Stimulated activated CD4-positive, alpha-beta T cell treated with anti-CD3 and anti-CD28 coated beads, TNF-alpha, amount 100 ng/mL, for 1 hour (primary cell): ENCODE data around the gene RANBP17.

Experiments used
- DNase-seq, 3 donors: peaks; one replicate each; pipeline ENCODE4 v3.0.0-alpha.2; 2020; ENCODE audit warnings: low read depth in 3 of 3, low spot score in 1 of 3

The RANBP17 gene

DNA sequence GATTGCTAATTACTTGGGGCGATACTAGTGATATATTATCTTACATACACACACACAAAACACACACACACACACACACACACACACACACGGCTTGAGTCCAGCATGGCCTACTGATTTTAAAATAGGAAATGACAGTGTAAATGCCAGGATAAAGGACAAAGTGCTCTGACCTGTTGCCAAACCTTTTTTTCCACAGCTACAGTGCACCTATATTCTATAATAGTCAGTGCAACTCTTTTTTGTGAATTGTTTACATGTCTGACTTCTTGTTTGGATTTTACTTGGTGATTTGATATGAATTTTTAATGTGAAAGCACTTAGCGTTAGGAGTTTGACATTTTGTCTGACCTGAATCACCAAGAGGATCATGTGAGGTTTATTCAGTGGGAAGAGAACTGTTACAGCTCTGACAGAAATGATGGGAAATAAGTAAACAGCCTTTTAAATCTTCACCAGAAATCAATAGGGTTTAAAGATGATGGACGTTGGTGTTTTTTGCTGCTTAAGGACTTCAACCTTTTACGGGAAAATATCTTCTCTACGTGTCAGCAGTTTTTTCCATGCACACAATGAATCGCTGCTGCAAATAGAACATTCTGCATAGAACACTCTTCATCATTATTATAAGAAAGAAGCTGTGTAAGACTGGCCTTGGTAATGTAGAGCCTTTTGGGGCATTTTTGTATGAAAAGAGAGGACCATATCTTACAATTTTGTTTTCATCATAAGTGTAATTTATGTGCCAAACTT, 218.5 kb downstream of the RANBP17 start:
- no peak for DNase-seq

DNA sequence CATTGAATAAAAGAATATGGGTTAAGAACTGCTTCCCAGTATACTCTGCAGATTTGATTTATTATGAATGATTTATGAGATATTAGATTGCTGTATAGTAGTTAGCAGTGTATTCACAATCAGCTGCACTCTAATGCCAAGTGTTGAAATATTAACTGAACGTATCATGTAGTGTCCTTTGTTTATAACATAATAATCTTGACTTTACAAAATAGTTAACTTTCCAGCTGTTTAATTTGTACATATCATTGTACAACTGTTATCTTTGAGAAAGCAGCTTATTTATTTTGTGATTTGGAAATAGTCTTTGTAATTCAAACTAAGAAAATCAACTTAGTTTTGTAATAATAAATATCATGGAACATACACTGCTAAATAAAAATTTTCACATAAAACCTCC, 219.5 kb downstream of the RANBP17 start:
- DNase-seq: no peak

DNA sequence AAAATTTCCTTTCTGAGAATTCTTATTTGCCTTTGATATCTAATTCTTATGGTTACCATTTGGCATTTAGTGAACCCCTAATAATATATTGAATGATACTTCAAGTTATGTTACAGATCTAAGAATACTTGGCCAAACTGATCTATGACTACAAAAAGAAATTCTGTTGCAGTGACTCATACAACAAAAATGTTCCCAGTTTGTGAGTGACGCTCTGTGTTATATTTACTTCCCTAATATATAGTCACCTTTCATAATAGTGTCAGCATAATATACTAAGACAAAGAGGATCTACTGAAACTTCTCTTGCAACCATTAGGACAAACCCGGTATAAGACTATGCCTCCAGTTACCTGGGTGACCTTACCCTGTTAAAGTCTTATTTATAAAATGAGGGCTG, 230.4 kb downstream of the RANBP17 start:
- DNase-seq: no peak

DNA sequence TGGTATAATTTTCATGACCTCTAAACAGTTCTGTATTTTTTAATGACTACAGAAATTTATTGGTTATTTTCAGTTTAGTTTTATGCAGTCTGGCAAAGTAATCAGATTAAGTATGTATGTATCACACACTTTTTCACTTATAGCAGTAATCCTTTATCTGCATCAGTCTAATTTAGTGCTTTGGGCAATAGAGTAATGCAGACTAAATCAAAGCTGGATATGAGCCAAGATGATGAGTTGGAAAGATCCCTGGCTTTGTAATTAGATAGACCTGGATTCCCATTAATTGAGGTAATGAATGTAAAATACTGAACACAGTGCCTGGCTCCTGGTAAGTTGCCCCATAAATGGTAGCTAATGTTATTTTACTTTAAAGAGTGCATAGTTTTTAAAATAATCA, 231.8 kb downstream of the RANBP17 start:
- DNase-seq: no peak

DNA sequence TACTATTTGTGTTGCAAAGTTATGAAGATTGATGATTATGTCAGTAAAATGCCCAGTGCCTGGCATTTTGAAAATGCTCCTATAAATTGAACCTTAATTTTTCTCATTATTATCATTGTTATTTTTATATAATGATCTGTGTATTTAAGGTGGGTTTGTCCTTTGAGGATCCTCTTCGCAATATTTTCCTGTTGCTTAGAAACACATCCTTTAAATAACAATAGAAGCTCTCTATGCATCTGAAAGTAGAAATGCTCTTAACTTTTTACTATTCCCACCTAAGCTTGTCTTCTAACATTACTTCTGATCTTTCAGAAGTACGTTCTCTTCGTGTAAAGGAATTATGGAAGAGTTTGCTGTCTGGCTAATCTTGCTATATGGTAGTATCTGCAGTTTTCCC, 232.5 kb downstream of the RANBP17 start:
- DNase-seq: no peak

DNA sequence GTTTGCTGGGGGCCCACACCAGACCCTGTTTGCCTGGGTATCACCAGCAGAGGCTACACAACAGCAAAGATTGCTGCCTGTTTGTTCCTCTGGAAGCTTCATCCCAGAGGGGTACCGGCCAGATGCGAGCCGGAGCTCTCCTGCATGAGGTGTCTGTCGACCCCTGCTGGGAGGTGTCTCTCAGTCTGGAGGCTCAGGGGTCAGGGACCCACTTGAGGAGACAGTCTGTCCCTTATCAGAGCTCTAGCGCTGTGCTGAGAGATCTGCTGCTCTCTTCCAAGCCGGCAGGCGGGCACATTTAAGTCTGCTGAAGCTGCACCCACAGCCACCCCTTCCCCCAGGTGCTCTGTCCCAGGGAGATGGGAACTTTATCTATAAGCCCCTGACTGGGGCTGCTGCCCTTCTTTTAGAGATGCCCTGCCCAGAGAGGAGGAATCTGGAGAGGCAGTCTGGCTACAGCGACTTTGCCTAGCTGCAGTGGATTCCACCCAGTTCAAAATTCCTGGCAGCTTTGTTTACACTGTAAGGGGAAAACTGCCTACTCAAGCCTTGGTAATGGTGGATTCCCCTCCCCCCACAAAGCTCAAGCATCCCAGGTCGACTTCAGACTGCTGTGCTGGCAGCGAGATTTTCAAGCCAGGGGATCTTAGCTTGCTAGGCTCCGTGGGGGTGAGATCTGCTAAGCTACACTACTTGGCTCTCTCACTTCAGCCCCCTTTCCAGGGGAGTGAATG, 241.2 kb downstream of the RANBP17 start:
- no peak for DNase-seq

DNA sequence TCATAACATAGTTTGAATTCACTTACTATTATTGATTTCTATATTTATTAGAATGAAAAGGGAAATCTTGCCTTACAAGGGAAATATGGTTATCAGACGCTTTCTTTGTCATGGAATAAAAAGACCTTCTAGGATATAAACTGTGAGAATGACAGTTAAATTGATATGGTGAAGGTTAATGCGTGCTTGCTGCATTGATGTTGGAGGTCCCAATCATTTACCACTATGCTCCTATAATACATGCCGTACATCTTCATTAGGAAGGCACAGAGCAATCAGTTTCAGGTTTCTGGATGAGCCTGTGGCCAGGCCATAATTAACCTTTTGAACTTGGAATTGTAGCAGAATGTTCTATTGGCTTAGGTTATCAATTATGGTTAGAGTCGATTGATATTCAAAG, 245.9 kb downstream of the RANBP17 start:
- DNase-seq: no peak

DNA sequence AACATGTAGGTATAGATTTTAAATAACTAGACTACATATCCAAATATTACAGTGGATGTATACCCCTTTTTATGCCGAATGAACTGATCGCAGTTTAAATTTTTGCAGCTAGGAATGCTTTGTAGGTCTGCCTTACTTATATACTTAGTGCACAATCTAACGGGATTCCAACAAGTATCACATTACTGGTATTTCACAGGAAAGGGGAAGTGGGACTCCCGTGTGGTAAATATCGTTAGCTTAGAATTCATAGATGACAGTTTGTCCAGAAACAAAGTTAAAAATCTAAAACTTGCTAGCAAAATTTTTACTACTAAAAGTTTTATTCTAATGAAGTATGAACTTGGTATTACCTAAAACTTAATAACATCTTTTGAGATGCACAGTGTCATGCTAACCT, 253.7 kb downstream of the RANBP17 start:
- DNase-seq: no peak

DNA sequence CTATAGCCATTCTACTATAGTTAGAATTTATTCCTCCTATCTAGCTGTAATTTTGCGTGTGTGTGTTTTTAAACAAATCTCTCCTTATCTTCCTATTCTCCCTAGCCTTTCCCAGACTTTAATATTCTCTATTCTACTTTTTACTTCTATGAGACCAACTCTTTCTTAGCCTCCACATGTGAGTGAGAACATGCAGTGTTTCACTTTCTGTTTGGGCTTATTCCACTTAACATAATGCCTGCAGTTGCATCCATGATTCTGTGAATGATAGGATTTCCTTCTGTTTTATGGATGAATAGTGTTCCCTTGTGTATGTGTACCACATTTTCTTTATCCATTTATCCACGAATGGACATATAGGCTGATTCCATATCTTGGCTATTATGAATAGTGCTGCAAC, 254.9 kb downstream of the RANBP17 start:
- no peak for DNase-seq

DNA sequence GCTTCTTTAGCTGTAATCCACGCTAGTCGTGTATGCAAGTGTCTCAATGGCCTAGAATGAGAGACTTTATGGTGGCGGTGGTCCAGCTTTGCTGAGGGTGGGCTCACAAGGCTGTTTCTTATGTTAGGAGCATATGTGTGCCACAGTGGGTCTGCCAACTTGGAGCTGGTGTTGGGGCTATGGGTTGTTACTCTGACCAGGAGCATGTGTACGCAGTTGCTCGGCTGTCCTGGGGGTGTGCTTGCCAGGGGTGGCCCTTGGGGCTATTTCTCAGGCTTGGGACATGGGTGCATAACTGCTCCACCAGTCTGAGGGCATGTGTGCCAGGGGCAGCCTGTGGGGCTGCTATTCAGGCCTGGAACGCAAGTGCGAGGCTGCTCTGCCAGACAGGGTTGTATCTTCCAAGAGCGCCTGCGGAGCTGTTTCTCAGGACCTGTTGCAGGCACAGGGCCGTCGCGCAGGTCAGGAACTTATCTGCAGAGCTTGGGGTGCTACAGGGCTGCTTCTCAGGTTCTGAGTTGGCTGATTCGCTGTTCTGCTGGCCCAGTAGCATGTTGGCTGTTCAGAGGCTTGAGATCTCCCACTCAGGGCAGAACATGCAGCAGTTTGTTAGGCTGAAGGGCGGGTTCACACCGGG, 259.3 kb downstream of the RANBP17 start:
- DNase-seq: no peak

DNA sequence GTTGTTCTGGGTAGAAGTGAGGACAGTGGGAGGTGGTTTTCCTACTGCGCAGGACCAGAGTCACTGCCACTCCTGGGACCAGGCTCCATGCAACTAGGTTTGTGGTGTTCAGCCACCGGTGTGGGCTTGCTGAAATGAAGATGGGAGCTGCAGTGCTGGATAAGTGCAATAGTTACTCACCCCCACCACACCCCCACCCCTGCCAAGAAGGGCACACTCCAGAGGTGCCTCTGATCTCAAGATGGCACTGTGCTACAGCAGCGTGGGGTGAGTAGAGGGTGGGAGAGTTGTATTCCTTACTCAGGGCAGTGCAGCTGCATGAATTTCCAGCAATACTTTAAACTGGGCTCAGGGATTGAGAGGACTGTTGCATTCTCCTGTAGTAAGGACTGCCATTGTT, 259.8 kb downstream of the RANBP17 start:
- no peak for DNase-seq

DNA sequence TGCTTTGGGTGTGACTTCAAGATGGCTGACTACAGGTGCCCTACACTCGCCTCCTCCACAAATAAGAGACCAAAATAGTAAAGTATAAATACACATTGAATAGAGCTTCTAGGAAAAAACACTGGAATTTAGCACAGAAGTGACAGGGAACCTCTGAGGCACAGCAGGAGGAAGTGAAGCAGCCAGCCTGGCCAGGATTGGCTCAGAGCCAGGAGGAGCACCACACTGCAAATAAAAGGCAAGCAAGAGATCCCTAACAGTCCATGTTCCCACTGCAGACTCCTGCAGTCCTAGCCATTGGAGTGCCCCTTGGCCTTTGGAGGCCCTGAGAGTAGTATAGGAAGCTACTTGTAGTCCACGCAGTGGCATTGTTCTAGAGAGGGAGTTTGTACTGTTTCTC, 260.6 kb downstream of the RANBP17 start:
- DNase-seq: no peak

DNA sequence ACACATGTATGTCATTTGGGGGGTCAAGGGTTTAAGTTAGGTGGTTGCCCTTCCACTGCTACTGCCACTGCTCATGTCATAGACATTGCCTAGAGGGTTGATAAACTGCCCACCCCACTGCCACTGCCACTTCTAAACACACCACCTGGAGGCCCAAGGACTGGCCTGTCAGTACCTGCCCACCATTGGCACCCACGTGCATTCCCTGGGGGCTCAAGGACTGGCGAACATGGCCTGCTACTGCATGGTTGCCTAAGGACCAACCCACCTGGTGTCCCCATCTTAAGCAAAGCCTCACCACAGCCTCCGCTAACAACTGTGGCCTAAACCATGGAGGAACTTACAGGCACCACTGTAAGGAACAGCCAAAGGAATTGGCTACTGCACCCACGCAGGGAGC, 261.6 kb downstream of the RANBP17 start:
- no peak for DNase-seq

DNA sequence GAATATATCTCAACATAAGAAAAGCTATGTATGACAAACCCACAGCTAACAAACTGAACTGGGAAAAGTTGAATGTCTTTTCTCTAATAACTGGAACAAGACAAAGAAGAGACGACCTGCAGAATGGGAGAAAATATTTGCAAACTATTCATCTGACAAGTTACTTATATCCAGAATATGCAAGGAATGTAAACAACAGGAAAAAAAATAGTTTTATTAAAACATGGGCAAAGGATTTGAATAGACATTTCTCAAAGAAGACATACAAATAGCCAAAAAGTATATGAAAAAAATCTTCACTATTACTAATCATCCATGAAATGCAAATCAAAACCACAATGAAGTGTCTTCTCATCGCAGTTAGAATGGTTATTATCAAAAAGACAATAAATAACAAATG, 265.5 kb downstream of the RANBP17 start:
- no peak for DNase-seq

DNA sequence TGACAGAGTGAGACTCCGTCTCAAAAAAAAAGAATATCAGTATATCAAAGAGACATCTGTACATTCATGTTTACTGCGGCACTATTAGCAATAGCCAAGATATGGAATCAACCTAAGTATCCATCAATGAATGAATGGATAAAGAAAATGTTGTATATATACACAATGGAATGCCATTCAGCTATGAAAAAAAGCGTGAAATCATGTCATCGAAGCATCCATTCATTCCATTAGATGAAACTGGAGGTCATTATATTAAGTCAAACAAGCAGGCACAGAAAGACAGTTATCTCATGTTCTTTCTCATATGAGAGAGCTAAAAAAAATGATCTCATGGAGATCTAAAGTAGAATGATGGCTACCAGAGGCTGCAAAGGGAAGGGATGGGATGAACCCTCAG, 266.3 kb downstream of the RANBP17 start:
- DNase-seq: no peak

DNA sequence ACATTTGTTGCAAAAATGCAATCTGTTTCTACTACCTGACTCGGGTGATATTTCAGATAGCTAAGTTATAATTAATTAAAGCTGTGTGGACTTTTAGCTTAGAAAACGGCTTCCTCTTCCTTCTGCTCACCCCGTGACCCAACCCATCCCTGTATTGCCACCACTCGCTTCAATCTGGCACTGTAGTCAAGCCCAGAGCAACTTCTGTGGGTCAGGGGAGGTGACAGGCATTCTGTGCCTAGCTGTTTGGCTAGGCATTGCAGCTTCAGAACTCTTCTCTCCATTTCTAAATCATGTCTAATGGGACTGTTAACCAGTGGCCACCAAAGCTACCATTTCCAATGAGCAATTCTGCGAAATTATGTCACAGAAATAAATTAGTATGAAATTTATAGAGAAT, 267.5 kb downstream of the RANBP17 start:
- no peak for DNase-seq

DNA sequence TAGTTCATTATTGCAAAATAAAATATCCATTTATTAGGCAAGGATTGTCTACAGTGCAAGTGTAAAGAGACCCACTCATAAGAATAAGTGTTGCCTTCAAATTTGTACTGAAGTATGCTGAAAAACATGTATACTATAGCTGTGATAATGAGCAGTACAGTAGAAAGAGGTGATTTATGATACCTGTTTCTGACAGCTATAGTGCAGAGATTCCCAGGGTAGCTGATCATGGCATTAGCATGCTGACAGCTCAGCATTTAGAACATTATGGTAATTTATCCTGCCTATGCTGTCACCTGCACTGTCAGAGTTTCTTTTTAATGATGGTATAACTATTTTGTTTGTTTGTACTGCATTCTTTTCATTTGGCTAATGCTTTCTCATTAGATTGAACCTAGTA, 269.7 kb downstream of the RANBP17 start:
- DNase-seq: no peak

DNA sequence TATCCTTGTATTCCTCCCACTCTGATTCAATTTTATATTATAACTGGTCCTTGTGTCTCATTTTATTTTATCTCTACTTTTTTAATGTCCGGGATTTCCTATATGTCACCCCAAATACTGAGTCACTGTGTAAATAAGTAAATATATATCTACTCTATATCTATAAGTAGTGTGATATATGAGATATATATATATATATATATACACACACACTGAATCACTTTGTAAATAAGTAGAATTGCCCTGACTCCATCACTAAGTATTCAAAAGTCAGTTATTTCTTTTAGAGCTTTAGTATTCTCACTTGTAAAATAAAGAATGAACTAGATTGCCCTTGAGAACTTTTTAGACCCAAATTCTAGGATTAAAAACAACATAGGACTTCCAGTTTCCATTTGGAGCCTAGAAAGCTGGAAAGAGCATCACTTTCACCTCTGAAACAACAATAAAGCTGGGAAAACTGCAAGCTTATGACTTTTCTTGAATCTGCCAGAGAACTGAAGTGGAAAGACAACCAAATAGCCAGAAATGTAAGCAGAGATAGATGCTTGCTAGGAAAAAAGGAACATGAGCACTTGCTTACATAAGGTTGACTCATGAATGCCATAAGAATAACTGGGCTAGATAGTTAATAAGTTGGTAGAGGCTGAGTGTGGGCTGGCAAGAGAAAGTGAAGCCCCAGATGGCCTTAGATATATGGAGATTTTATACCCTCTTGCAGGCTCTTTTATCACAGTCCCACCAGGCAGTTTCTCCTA, 276.1 kb downstream of the RANBP17 start:
- DNase-seq: no peak

DNA sequence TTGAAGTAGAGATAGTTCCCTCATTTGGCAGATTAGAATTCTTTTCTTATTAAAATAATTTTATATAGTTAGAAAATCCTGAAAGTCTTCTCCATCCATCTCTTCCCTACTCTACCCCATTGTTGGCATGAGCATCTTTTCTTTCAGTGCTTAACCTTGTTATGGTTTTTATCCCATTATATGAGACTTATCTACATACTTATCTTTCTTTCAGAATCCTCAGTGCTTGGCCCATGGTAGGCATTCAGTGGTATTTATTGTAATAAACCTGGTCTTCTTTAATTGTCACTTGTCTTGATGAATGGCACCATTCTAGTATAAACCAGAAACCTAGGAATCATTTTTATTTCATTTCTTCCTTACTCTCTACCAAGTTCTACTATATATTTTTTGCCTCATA, 277.4 kb downstream of the RANBP17 start:
- DNase-seq: no peak

DNA sequence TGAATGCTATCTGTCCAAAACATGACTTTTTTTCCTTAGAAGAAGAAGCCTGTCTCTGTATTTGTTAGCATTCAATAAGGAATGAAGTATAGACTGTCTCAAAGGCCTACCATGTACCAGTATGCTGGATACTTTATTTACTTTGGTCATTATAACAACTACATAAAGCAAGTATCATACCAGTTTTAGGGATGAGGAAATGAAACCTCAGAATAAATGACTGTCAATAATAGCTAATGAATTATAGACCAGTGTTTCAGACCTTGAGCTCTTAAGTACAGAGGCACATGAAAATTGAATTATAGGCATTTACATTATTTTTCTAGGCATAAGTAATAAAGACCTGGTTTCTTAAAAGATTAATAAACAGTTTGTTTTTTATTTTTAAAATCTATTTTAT, 280.8 kb downstream of the RANBP17 start:
- DNase-seq: no peak

DNA sequence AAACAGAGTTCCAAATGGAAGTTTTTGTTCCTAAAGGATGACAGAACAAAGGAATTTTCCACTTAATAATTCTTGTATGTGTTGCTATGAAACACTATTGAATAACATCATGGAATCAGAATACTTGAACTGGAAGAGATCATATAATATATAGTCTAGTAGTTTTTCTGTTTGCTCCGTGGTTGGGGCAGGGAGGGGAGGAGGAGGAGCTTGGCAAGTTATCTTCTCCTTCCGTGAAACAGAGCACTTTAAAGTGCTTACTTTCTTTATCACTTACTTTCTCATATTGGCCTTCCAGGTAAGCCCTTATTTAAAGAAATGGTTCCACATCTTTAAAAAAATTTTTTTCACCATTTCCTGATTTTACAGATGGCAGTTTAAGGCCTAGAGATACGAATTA, 281.4 kb downstream of the RANBP17 start:
- no peak for DNase-seq

DNA sequence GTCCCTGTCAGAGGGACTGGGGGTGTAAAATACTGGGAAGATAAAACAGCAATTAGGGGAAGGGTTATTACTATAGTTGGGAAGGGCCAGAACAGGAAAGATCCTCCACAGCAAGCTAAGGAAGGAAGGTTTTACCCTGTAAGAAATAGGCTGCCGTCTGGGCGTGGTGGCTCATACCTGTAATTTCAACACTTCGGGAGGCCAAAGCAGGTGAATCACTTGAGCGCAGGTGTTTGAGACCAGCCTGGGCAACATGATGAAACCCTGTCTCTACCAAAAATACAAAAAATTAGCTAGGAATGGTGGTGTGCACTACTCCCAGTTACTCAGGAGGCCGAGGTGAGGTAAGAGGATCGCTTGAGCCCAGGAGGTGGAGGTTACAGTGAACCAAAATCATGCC, 282.1 kb downstream of the RANBP17 start:
- DNase-seq: no peak
